SK-N-SH (cell line): Measurements from ENCODE around the gene ANK3. TPM values are rescaled to one million over a fixed set of nuclear protein-coding genes. Genes with fewer than 3 reads are reported as not detected.
A peak's percentile ranks its signal among the peaks of the same experiment; 100 is the strongest.

ENCODE experiments used
- CTCF ChIA-PET: fragments of 300-600, 350-600 bp; formaldehyde crosslinking; extraction: SDS; loops from one replicate; lab custom pipeline; 2021; lab: Yijun Ruan, JAX
- POLR2A ChIA-PET: fragments of 350-600 bp; sonication (Branson Sonifier 250); formaldehyde crosslinking; extraction: SDS; loops from one replicate; lab custom pipeline; 2020; ENCODE audit warnings: antibody characterized with exemption, inconsistent platforms; lab: Yijun Ruan, JAX
- DNase-seq: peaks from one replicate; pipeline ENCODE4 v3.0.0; 2012
- H2AFZ ChIP-seq: fragments of 200-600 bp; sonication (generic); 2 replicates; pipeline ENCODE4 v1.8.1; 2016; ENCODE audit warnings: antibody characterized with exemption, mild to moderate bottlenecking, low read depth
- H3F3A ChIP-seq: fragments of 200-600 bp; sonication (generic); replicated peaks from 2 replicates; pipeline ENCODE3; 2016; ENCODE audit warnings: antibody characterized with exemption, mild to moderate bottlenecking; ENCODE audit not compliant: insufficient read depth
- H3K27ac ChIP-seq, 2 experiments: fragments of 200-500 bp in 1 of 2; fragments of 200-600 bp in 1 of 2; sonication (Bioruptor generic) in 1 of 2; sonication (generic), shearing (Covaris generic) in 1 of 2; 2 replicates each; pipeline versions ENCODE4 v1.5.1 to v1.6.1; 2014 to 2016; ENCODE audit warnings: low read depth in 2 of 2, inconsistent platforms in 1 of 2, low read length in 1 of 2, mild to moderate bottlenecking in 1 of 2, mixed read lengths in 1 of 2
- H3K27me3 ChIP-seq: fragments of 200-600 bp; sonication (generic), shearing (Covaris generic); 2 replicates; pipeline ENCODE4 v1.6.1; 2016; ENCODE audit warnings: mixed run types; ENCODE audit not compliant: insufficient read depth
- H3K36me3 ChIP-seq, 2 experiments: fragments of 200-500 bp in 1 of 2; fragments of 200-600 bp in 1 of 2; sonication (Bioruptor generic) in 1 of 2; sonication (generic) in 1 of 2; replicated peaks in 1 of 2; 2 replicates each; pipeline versions ENCODE3 to v1.5.1; 2014 to 2016; ENCODE audit warnings: low read length in 1 of 2, mild to moderate bottlenecking in 1 of 2; ENCODE audit not compliant: insufficient read depth in 2 of 2, control insufficient read depth in 1 of 2
- H3K4me1 ChIP-seq, 2 experiments: fragments of 200-500 bp in 1 of 2; fragments of 200-600 bp in 1 of 2; sonication (Bioruptor generic) in 1 of 2; sonication (generic), shearing (Covaris generic) in 1 of 2; 2 replicates each; pipeline versions ENCODE4 v1.5.1 to v1.6.1; 2014 to 2016; ENCODE audit warnings: low read depth in 1 of 2, low read length in 1 of 2, mixed run types in 1 of 2; ENCODE audit not compliant: insufficient read depth in 2 of 2, control insufficient read depth in 1 of 2
- H3K4me2 ChIP-seq: fragments of 200-600 bp; sonication (generic), shearing (Covaris generic); 2 replicates; pipeline ENCODE4 v1.6.1; 2017; ENCODE audit warnings: mixed run types
- H3K4me3 ChIP-seq, 2 experiments: fragments of 200-500 bp in 1 of 2; fragments of 200-600 bp in 1 of 2; sonication (Bioruptor generic) in 1 of 2; sonication (generic), shearing (Covaris generic) in 1 of 2; 2 replicates each; pipeline versions ENCODE4 v1.5.1 to v1.8.1; 2014 to 2016; ENCODE audit warnings: low read depth in 2 of 2, inconsistent platforms in 1 of 2, low read length in 1 of 2, mild to moderate bottlenecking in 1 of 2, mixed read lengths in 1 of 2, moderate library complexity in 1 of 2
- H3K79me2 ChIP-seq: fragments of 200-600 bp; sonication (generic); 2 replicates; pipeline ENCODE4 v1.8.1; 2017; ENCODE audit warnings: mild to moderate bottlenecking; ENCODE audit not compliant: insufficient read depth
- H3K9ac ChIP-seq: fragments of 200-600 bp; sonication (generic); 2 replicates; pipeline ENCODE4 v1.6.1; 2017; ENCODE audit warnings: mixed run types
- H3K9me2 ChIP-seq: fragments of 200-600 bp; sonication (generic); 2 replicates; pipeline ENCODE4 v1.6.1; 2017; ENCODE audit warnings: mixed run types
- H3K9me3 ChIP-seq: fragments of 200-600 bp; sonication (generic); 2 replicates; pipeline ENCODE4 v1.6.1; 2017; ENCODE audit warnings: mixed run types, mild to moderate bottlenecking, moderate library complexity
- H4K20me1 ChIP-seq: fragments of 200-600 bp; sonication (generic); 2 replicates; pipeline ENCODE4 v1.6.1; 2017; ENCODE audit warnings: mild to moderate bottlenecking, mixed run types; ENCODE audit not compliant: insufficient read depth
- CHD2 ChIP-seq: fragments of 150-350 bp; IDR thresholded peaks from 2 replicates; pipeline ENCODE4 v1.6.1; 2018; ENCODE audit warnings: low read length; ENCODE audit not compliant: partially characterized antibody
- ELF1 ChIP-seq: IDR thresholded peaks from 2 replicates; pipeline ENCODE4 v1.4.0; 2012
- EP300 ChIP-seq, 2 experiments: IDR thresholded peaks; 2 replicates each; pipeline versions ENCODE4 v1.4.0 to v1.6.1; 2012; ENCODE audit warnings: borderline replicate concordance in 1 of 2, low read depth in 1 of 2, low read length in 1 of 2
- FOSL2 ChIP-seq: IDR thresholded peaks from 2 replicates; pipeline ENCODE4 v1.4.0; 2012; ENCODE audit warnings: low read depth, mild to moderate bottlenecking, moderate library complexity, borderline replicate concordance
- FOXJ3 ChIP-seq: sonication (generic); formaldehyde crosslinking; IDR thresholded peaks from 2 replicates; pipeline ENCODE4 v1.5.1; 2020; ENCODE audit warnings: mild to moderate bottlenecking, missing genetic modification reagents
- FOXM1 ChIP-seq: IDR thresholded peaks from 2 replicates; pipeline ENCODE4 v1.4.0; 2012; ENCODE audit warnings: low read depth, mild to moderate bottlenecking
- GABPA ChIP-seq: IDR thresholded peaks from 2 replicates; pipeline ENCODE4 v1.4.0; 2012; ENCODE audit warnings: low read depth, mild to moderate bottlenecking
- IRF3 ChIP-seq: fragments of 150-350 bp; IDR thresholded peaks from 2 replicates; pipeline ENCODE4 v1.6.1; 2016; ENCODE audit warnings: mild to moderate bottlenecking, low read depth, low read length
- JUND ChIP-seq: IDR thresholded peaks from 2 replicates; pipeline ENCODE4 v1.4.0; 2012
- MAX ChIP-seq: IDR thresholded peaks from 2 replicates; pipeline ENCODE4 v1.4.0; 2012; ENCODE audit warnings: low read depth
- MEF2A ChIP-seq: IDR thresholded peaks from 2 replicates; pipeline ENCODE4 v1.4.0; 2012; ENCODE audit warnings: low read depth, borderline replicate concordance
- MXI1 ChIP-seq: IDR thresholded peaks from 2 replicates; pipeline ENCODE4 v1.6.1; 2012; ENCODE audit warnings: mild to moderate bottlenecking, low read depth, low read length, improper control_type of control experiment
- NFIC ChIP-seq: IDR thresholded peaks from 2 replicates; pipeline ENCODE4 v1.4.0; 2012; ENCODE audit warnings: borderline replicate concordance
- NRF1 ChIP-seq: IDR thresholded peaks from 2 replicates; pipeline ENCODE4 v1.6.1; 2012; ENCODE audit warnings: low read depth, mild to moderate bottlenecking, low read length
- PBX3 ChIP-seq: IDR thresholded peaks from 2 replicates; pipeline ENCODE4; 2012
- POLR2AphosphoS5 ChIP-seq: IDR thresholded peaks from 2 replicates; pipeline ENCODE4 v1.6.1; 2012; ENCODE audit warnings: low read depth, low read length
- RAD21 ChIP-seq: IDR thresholded peaks from 2 replicates; pipeline ENCODE4 v1.6.1; 2012; ENCODE audit warnings: mild to moderate bottlenecking, low read length
- RCOR1 ChIP-seq: fragments of 150-350 bp; IDR thresholded peaks from 2 replicates; pipeline ENCODE4 v1.6.1; 2017; ENCODE audit warnings: antibody characterized with exemption, low read length
- RFX5 ChIP-seq: IDR thresholded peaks from 2 replicates; pipeline ENCODE4 v1.6.1; 2012; ENCODE audit warnings: mild to moderate bottlenecking, improper control_type of control experiment, low read length
- RXRA ChIP-seq: IDR thresholded peaks from 2 replicates; pipeline ENCODE4 v1.4.0; 2012; ENCODE audit warnings: low read depth, mild to moderate bottlenecking, borderline replicate concordance
- SIN3A ChIP-seq: IDR thresholded peaks from 2 replicates; pipeline ENCODE4 v1.6.1; 2012; ENCODE audit warnings: low read depth, mild to moderate bottlenecking, low read length, moderate library complexity, borderline replicate concordance
- SMC3 ChIP-seq: IDR thresholded peaks from 2 replicates; pipeline ENCODE4 v1.6.1; 2012; ENCODE audit warnings: low read depth, low read length, improper control_type of control experiment
- TAF1 ChIP-seq: IDR thresholded peaks from 2 replicates; pipeline ENCODE4 v1.6.1; 2012; ENCODE audit warnings: low read depth, mild to moderate bottlenecking, low read length, moderate library complexity, borderline replicate concordance
- TCF12 ChIP-seq: IDR thresholded peaks from 2 replicates; pipeline ENCODE4 v1.4.0; 2012
- TEAD4 ChIP-seq: IDR thresholded peaks from 2 replicates; pipeline ENCODE4 v1.4.0; 2012; ENCODE audit warnings: mild to moderate bottlenecking, borderline replicate concordance; ENCODE audit not compliant: insufficient read depth
- USF1 ChIP-seq: IDR thresholded peaks from 2 replicates; pipeline ENCODE4 v1.4.0; 2012; ENCODE audit warnings: low read depth, borderline replicate concordance
- WGBS: methylation state at CpG from one replicate; pipeline ENCODE4 v1.1.6; 2017; ENCODE audit warnings: low lambda C conversion rate; 5-methylcytosine and 5-hydroxymethylcytosine counted together
- polyA plus RNA-seq, 3 experiments: library from polyadenylated mRNA; depleted of rRNA; stranded (reverse); fragments of >200 nt; gene quantifications; 2 replicates each; pipeline ENCODE4 v1.2.3, GENCODE V29; 2012
- TF ChIP-seq, protein P1 (sequence below): IDR thresholded peaks from 2 replicates; pipeline ENCODE4 v1.4.0; 2012; ENCODE audit warnings: low read depth, borderline replicate concordance

Gene ANK3
- polyA plus RNA-seq, 1 of the 3 experiments (the other 2 are of a cell fraction), result 10.0 TPM

DNA sequence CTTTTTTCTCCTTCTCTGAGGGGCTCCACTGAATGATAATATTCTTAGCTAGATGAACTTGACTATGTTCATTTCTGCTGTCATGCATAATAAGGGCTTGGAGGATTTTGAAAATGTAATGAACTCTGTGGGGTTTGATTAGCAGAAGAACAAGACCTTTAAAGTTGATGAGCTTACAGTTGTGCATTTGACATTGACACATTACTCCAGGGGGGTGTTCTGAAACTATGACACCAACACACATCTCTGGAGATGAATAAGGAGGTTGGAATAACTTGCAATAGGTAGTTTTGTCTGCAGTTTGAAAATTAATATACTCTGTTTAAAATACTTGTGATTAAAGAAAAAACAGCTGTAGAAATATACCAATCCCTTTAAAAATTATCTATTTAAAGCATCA lies 80.3 kb downstream of the ANK3 start (continued):
- TF ChIP-seq CHD2 (no peak), FOSL2 (no peak), SMC3 (no peak)

DNA sequence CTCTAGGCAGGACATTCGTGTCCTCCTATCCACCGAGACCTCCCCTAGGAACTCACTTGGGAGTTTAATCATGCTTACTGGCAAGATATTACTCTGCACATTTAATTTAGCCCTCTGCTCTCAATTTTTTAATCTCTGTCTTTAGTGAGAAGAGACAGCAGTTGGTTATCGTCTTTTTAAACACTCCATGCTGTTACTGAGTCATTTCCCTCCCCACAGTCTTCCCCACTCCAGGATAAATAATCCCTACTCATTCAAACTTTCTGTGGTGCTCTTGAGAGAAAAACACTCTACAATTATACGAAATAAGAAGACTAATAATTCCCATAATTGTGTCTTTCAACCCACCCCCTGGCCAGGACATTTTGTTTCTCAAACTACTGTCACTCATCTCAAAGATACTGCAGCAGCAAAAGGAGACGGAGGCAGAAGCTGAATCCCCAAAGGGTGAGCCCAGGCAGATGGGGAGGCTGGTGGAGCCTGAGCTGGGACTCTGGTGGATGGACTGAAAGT lies 84.2 kb downstream of the ANK3 start:
- Histone ChIP-seq H3K9me2 (no peaks in the 10 kb centered on the region), H2AFZ (peak overlapping the region; percentile 32; the same call in 1 of the 2 replicates), H3K36me3 (no peaks in the 10 kb centered on the region), H3K79me2 (no peaks in the 10 kb centered on the region), H3K9me3 (no peaks in the 10 kb centered on the region), H3F3A (peaks cover 32% of the 10 kb centered on the region), H3K27ac (peak overlapping the region; percentile 79 to 96), H3K4me2 (peak overlapping the region; percentile 71), H4K20me1 (no peaks in the 10 kb centered on the region), H3K27me3 (no peaks in the 10 kb centered on the region), H3K9ac (peak overlapping the region; percentile 53; the same call in 1 of the 2 replicates), H3K4me1 (peaks cover 7 to 22% of the 10 kb centered on the region in 2 experiments; a peak in 3 of 4 replicates), H3K4me3 (no peak overlapping the region)
- ChIA-PET CTCF (interaction anchor here (0.9 kb wide), 1 partner anchor 14 kb away, joined by 3 read pairs; no protein-coding TSS in a partner anchor), POLR2A (no interaction called here)
- peak; percentile 11 for DNase-seq
- WGBS, result 10% methylated on average over 5 of the region's 5 CpGs
- TF ChIP-seq NFIC (peak; percentile 84), FOSL2 (peak; percentile 85), MEF2A (peak; percentile 77; the same call in 1 of the 2 replicates), TCF12 (peak; percentile 98), RCOR1 (no peak), PBX3 (peak; percentile 94), JUND (peak; percentile 94), NRF1 (no peak), FOXJ3 (CRISPR knock-in tag) (no peak), USF1 (no peak), EP300 (IDR thresholded peaks at IDR 0.05; ENCODE audit: borderline replicate concordance in 1 of 2, low read depth in 1 of 2, low read length in 1 of 2) (peak; percentile 63 to 96), RFX5 (no peak), FOXM1 (peak; percentile 90), POLR2AphosphoS5 (peak; percentile 77), GABPA (no peak), RAD21 (no peak), SIN3A (0 out of 2 replicates have a peak, but pooled peaks have one; percentile 13), IRF3 (no peak), RXRA (peak; percentile 68; the same call in 1 of the 2 replicates), MAX (peak; percentile 70; the same call in 1 of the 2 replicates), MXI1 (no peak), ELF1 (no peak), TAF1 (no peak), TEAD4 (peak; percentile 70), SMC3 (no peak)
- TF ChIP-seq, protein P1, sequence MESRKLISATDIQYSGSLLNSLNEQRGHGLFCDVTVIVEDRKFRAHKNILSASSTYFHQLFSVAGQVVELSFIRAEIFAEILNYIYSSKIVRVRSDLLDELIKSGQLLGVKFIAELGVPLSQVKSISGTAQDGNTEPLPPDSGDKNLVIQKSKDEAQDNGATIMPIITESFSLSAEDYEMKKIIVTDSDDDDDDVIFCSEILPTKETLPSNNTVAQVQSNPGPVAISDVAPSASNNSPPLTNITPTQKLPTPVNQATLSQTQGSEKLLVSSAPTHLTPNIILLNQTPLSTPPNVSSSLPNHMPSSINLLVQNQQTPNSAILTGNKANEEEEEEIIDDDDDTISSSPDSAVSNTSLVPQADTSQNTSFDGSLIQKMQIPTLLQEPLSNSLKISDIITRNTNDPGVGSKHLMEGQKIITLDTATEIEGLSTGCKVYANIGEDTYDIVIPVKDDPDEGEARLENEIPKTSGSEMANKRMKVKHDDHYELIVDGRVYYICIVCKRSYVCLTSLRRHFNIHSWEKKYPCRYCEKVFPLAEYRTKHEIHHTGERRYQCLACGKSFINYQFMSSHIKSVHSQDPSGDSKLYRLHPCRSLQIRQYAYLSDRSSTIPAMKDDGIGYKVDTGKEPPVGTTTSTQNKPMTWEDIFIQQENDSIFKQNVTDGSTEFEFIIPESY, result 0 out of 2 replicates have a peak, but pooled peaks have one; percentile 13
